ENCODE measurements around the gene RNF167.
"Not testable (repeated sequence)": the region's sequence is repeated elsewhere in the genome, so short reads cannot be mapped to it uniquely, and the experiment has no call there.

RNF167 gene

DNA sequence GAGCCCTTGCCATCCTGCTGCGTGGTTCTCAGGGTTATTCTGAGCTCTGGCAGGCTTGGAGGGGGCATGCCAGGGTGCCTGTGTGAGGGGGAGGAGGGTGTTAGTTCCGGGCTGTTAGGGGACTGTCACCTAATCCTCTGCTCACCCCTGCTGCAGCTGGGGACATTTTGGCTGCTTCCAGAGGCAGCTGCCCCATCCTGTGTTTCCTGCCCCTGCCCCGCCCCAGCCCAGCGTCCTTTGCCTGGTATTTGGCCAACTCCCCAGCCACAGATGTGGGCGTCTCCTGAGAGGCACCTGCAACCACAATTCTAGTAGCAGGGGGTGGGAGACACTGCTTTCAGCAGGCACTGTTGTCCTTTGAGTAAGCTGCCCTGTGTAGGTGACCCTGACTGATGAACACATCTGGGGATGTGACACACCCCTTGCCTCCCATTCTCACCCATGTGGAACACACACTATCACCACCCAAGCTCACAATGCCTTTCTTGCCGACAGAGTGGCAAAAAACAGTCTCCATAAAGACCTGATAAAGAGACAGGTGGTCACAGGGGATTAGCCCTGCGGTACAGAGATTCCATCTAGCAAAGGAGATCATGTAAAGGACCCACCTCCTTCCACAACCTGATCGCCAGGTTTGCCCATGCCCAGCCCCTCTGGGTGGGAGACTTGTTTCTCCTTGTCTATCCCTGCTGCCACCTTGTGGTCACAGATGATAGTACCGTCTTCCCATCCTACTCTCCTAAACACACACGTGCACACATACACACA, 36.8 kb upstream of the RNF167 start, which contains the start of gene CHRNE:
Gene CHRNE, minus strand, starts transcription at position 48 of the 768 bp plus-strand sequence. Its CDS starts 35 bp downstream, at position 13.
- peak in 3 of 4 experiments; percentile 32 to 50 (median 45) for DNase-seq

DNA sequence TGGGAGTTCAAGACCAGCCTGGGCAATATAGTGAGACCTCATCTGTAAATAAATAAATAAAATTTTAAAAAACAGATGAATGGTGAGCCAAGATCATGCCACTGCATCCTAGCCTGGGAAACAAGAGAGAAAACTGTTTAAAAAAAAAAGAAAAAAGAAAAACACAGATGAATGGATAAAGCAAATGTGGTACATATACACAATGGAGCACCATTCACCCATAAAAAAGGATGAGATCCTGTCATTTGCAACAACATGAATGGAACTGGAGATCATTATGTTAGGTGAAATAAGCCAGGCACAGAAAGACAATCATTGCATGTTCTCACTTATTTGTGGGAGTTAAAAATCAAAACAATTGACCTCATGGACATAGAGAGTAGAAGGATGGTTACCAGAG, 33.4 kb upstream of the RNF167 start:
- not testable (repeated sequence) for DNase-seq

DNA sequence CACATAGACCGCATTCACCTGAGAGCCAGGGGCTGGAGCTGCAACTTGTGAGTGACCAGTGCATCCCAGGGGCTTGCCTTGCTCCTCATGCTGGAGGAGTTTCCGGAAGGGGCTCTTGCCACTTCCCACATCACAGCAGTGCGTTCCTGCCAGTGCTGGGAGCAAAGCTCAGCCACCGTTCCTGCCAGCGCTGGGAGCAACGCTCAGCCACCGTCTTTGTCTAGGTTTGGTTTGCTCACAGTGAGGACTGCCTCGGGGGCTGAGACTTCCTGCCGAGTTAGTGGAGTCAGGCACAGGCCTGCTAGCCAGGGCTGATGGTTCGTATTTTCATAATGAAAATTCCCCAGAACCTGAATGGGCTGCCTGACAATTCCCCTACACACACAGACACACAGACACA, 31.8 kb upstream of the RNF167 start:
- DNase-seq, result no peak

DNA sequence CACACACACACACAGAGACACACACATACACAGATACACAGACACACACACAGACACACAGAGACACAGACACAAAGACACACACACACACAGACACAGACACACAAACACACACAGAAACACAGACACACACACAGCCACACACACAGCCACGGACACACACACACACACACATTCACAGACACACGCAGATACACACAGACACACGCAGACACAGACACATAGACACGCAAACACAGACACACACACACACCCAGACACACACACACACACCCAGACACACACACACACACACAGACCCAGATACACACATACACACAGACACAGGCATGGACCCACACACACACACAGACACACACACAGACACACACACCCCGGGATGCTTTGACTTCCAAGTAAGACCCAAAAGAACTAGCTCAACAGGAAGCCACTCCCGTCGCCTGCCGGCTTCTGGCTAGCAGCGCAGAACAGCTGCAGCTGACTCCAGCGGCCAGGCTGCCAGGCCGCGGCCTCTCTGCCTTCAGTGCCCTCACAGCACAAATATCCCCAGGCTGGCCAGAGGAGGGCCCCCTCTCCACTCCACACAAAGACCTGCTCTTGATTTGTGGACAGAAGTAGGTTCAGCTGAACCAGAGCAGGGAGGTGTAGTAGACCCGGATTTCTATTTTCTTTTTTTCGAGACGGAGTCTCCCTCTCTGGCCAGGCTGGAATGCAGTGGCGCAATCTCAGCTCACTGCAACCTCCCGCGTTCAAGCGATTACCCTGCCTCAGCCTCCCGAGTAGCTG, 31.2 kb upstream of the RNF167 start:
- peak in 3 of 4 experiments; percentile 22 to 61 (median 49) for DNase-seq

DNA sequence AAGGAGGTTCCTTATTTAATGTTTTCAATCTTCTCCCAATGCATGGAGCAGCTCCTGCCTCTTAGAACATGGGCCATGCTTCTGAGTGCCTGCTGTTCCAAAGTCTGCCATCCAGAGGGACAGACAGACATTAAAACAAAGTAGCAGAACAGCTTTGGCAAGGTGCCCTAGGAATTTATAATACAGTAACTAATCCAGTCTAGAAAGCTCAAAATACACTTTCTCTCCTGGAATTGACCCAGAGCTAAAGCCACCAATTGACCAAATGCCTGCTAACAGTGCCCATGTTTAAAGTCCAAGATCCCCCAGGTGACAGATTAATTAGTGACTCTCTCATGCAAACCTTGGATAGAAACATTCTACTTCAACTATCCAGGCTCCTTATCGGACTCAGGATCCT, 26.1 kb upstream of the RNF167 start:
- no peak for DNase-seq

DNA sequence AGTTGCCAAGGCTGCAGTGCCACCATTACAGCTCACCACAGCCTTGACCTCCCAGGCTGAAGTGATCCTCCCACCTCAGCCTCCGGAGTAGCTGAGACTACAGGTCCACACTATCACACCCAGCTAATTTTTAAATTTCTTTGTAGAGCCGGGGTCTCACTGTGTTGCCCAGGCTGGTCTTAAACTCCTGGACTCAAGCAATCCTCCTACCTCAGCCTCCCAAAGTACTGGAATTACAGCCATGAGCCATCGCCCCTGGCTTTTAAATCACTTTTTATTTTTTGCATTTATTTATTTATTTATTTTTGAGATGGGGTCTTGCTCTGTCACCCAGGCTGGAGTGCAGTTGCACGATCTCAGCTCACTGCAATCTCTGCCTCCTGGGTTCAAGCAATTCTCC, 25.5 kb upstream of the RNF167 start:
- DNase-seq, result not testable (repeated sequence)

DNA sequence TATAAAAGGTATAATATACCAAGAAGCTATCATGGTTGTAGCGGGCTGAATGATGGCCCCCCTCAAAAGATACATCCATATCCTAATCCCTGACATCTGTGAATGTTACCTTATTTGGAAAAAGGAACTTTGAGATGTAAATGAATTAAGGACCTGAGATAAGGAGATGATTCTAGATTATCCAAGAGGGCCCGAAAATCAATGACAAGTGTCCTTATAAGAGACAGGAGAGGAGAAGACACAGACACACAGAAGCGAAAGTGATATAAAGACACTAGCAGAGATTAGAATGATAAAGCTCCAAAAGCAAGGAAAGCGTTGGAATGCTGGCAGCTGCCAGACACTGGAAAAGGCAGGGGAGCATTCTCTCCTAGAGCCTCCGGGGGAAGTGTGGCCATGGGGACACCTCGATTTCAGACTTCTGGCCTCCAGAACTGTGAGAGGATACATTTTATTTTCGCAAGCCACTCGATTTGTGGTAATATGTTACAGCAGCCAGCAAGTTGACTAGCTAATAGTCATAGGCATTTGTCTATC, 20.5 kb upstream of the RNF167 start:
- no peak for DNase-seq

- no peak for DNase-seq
Measured at GRCh38 chr17:4920351-4921048, 19.6 kb upstream of the RNF167 start.

GRCh38 chr17:4921320-4921719, 18.7 kb upstream of the RNF167 start:
- no peak for DNase-seq

GRCh38 chr17:4926577-4927335, 13.3 kb upstream of the RNF167 start:
- not testable (repeated sequence) for DNase-seq

GRCh38 chr17:4928881-4929280, 11.2 kb upstream of the RNF167 start:
- DNase-seq, result no peak

GRCh38 chr17:4931963-4932362, 8.1 kb upstream of the RNF167 start, which contains the start of gene GP1BA:
GP1BA (plus strand) TSS chr17:4932277; CDS start chr17:4932605, 328 bp downstream.
- DNase-seq, result no peak

GRCh38 chr17:4932756-4933155, 7.3 kb upstream of the RNF167 start:
- DNase-seq, result no peak

GRCh38 chr17:4933646-4934045, 6.4 kb upstream of the RNF167 start:
- DNase-seq, result no peak

GRCh38 chr17:4934173-4934979, 5.7 kb upstream of the RNF167 start:
- DNase-seq, result no peak

DNA sequence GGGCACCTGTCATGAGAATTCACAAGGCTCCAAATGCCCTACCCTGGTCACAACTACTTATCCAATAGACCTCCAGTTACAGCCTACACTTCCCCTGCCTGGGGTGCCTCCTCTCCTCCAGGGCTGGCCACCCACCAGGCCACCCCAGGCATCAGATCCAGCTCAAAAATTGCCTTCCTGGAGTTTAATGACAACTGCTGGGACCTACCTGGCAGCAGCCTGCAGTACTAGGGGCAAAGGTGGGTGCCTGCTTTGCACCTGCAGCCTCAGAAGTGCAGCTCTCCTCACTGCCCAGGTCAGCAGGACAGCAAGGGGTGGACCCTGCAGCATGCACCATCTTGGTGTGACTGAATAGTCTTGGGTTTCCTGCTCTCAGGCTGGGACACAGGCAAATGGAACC, 4.4 kb upstream of the RNF167 start:
- DNase-seq, result no peak

- no peak for DNase-seq
Measured at GRCh38 chr17:4936436-4936835, 3.6 kb upstream of the RNF167 start.

DNA sequence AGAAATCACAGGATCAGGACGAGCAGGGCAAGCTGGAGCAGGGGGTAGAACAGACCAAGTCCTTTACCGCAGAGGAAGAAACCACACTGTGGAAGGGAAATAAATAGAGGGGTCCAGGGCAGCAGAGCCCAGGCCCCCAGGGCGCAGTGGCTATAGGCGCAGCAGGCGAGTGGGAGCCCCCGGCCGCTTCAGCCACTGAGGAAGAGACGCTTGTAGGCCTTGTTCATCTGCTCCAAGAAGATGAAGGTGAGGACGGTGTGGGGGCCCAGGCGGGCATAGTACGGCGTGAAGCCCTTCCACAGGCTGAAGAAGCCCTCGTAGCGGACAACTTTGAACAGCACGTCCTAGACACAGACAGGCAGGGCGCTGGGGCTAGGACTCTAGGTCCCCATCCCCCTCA, 2.5 kb upstream of the RNF167 start:
- no peak for DNase-seq

DNA sequence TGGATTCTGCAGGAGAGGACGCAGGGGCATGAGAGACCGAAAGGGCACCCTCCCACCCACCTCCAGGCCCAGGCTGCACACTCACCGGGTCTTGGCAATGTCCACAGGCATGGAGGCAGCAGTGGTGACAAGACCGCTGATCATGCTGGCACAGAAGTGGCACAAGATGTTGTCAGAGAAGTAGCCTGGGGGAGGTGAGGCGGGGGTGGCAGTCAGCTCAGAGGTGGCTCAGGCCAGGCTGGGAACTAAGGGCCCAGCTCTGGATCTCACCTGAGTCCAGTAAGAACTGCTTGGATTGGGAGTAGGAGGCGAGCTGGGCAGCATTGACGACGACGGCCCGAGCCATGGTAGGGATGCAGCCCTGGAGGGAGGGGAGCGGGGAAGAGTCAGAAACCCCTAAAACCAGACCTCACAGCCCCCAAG, 2.0 kb upstream of the RNF167 start:
- no peak for DNase-seq

DNA sequence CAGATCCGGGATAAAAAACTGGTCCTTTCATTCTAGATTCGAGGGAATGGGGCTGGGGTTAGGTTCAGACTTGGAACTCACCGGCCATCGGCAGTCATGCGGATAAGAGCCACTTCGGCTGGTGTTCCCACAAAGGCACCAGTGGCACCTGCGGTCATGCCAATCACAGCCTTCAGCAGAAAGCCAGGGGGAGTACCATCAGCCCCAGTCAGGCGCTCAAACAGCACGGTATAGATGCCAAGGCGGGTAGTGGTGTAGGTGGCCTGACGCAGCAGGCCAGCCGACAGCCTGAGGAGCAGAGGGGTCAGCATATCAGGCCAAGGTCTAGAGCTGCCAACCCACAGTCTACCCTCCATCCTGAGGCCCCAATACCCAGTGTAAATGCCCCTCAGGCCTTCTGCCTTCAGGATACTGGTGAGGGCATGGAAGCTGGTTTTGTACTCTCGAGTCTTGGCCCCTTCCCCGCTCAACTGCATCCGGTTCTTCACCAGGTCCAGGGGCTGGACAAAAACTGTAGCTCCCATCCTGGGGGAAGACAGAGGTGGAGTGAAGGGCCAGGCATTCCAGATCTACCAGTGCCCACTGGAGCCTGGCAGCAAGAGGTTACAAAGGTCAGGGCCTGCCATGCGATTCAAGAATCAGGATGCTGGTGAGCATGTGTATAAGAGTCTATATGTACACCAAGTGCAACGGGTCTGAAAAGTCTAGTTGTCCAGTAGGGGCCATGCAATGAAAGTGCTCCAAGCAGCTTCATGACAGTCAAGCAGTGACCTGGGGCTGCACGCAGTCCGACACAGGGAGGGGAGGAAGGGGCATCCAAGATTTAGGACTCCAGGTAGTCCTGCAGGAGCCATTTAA, 1.2 kb upstream of the RNF167 start:
- no peak for DNase-seq

- DNase-seq, result no peak
Measured at GRCh38 chr17:4939546-4939795, 597 bp upstream of the RNF167 start.
